Esophagus (tissue), 2 donors: ENCODE data around the gene OPCML. TPM values are rescaled to one million over a fixed set of nuclear protein-coding genes. Genes with fewer than 3 reads are reported as not detected.

Experiments used
- H3K27ac ChIP-seq, 2 donors: one replicate each; pipeline ENCODE4 v1.5.1; 2013; ENCODE audit warnings: low read depth in 2 of 2, mild to moderate bottlenecking in 2 of 2, inconsistent platforms in 1 of 2, low read length in 1 of 2, moderate library complexity in 1 of 2
- H3K27me3 ChIP-seq, 2 donors: one replicate each; pipeline ENCODE4 v1.6.1; 2013; ENCODE audit warnings: low read length in 2 of 2, control low read depth in 1 of 2, mild to moderate bottlenecking in 1 of 2; ENCODE audit not compliant: insufficient read depth in 2 of 2, control insufficient read depth in 1 of 2
- H3K36me3 ChIP-seq, 2 donors: one replicate each; pipeline ENCODE4 v1.6.1; 2013; ENCODE audit warnings: low read length in 1 of 2; ENCODE audit not compliant: control insufficient read depth in 2 of 2, insufficient read depth in 2 of 2
- H3K4me1 ChIP-seq, 2 donors: one replicate each; pipeline ENCODE4 v1.6.1; 2013; ENCODE audit warnings: low read length in 1 of 2; ENCODE audit not compliant: control insufficient read depth in 2 of 2, insufficient read depth in 2 of 2
- H3K4me3 ChIP-seq, 2 donors: one replicate each; pipeline ENCODE4 v1.5.1; 2013; ENCODE audit warnings: low read length in 2 of 2, mild to moderate bottlenecking in 2 of 2, low read depth in 1 of 2, moderate library complexity in 1 of 2
- H3K9me3 ChIP-seq, 2 donors: one replicate each; pipeline ENCODE4 v1.6.1; 2013; ENCODE audit warnings: mild to moderate bottlenecking in 2 of 2, low read depth in 1 of 2, low read length in 1 of 2, moderate library complexity in 1 of 2; ENCODE audit not compliant: control insufficient read depth in 2 of 2, insufficient read depth in 1 of 2
- WGBS, 2 donors: extraction: QIAGEN DNeasy Blood & Tissue Kit; methylation state at CpG; one replicate each; pipeline ENCODE4 v1.1.7; 2013; 5-methylcytosine and 5-hydroxymethylcytosine counted together
- polyA plus RNA-seq, 2 donors: library from polyadenylated mRNA; stranded (reverse); fragments of 200-250 nt; gene quantifications; one replicate each; pipeline ENCODE4 v1.2.3, GENCODE V29; 2013
- donor health status: healthy with polysubstance abuse.
- donor health status: Bipolar disorder and iron deficiency.

Gene OPCML
- polyA plus RNA-seq, 2 donors, result 0.04 to 0.05 TPM

DNA sequence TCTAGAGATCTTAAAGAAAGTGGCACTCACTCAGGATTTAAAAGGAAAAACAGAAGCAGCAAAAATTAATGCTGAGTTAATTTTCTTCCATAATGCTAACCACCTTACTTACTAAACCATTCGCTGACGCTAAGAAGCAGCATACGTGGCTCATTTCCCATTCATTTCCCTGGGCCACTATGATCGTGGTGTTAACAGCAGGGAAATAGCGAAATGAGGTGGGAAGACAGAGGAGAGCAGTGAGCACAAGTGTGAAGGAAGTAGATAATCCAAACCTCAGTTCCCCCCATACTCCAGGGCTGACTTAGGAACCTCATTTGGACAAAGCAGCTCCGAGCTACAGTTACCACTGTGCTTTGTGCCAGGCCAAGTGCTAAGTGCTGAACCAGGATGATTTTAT is 723.2 kb downstream of the OPCML start:
- H3K27me3 ChIP-seq, result no peaks in the 10 kb centered on the region
- peaks cover 0 to 3% of the 10 kb centered on the region in 2 donors for H3K9me3 ChIP-seq
- no peak overlapping the region for H3K4me3 ChIP-seq
- 71 to 80% methylated on average over 6 of the region's 6 CpGs for WGBS, 2 donors
- no peaks in the 10 kb centered on the region for H3K36me3 ChIP-seq
- no peak overlapping the region for H3K27ac ChIP-seq
- no peaks in the 10 kb centered on the region for H3K4me1 ChIP-seq

GRCh38 chr11:132804258-132804657 is 728.0 kb downstream of the OPCML start:
- H3K9me3 ChIP-seq, result peaks cover 0 to 3% of the 10 kb centered on the region in 2 donors
- 86 to 94% methylated on average over 4 of the region's 4 CpGs for WGBS, 2 donors
- no peak overlapping the region for H3K4me3 ChIP-seq
- H3K4me1 ChIP-seq, result no peaks in the 10 kb centered on the region
- H3K27ac ChIP-seq, result no peak overlapping the region
- no peaks in the 10 kb centered on the region for H3K36me3 ChIP-seq
- no peaks in the 10 kb centered on the region for H3K27me3 ChIP-seq

- peaks cover 0 to 3% of the 10 kb centered on the region in 2 donors for H3K9me3 ChIP-seq
- no peaks in the 10 kb centered on the region for H3K4me1 ChIP-seq
- H3K4me3 ChIP-seq, result no peak overlapping the region
- no peak overlapping the region for H3K27ac ChIP-seq
- 71 to 80% methylated on average over 2 of the region's 2 CpGs for WGBS, 2 donors
- H3K27me3 ChIP-seq, result no peaks in the 10 kb centered on the region
- H3K36me3 ChIP-seq, result no peaks in the 10 kb centered on the region
Observed at GRCh38 chr11:132803436-132803835, 728.9 kb downstream of the OPCML start.

GRCh38 chr11:132802947-132803346 is 729.4 kb downstream of the OPCML start:
- Histone ChIP-seq H3K9me3 (peaks cover 0 to 3% of the 10 kb centered on the region in 2 donors), H3K4me1 (no peaks in the 10 kb centered on the region), H3K27me3 (no peaks in the 10 kb centered on the region), H3K4me3 (no peak overlapping the region), H3K36me3 (no peaks in the 10 kb centered on the region), H3K27ac (no peak overlapping the region)
- WGBS, 2 donors, result 63 to 72% methylated on average over 4 of the region's 4 CpGs

DNA sequence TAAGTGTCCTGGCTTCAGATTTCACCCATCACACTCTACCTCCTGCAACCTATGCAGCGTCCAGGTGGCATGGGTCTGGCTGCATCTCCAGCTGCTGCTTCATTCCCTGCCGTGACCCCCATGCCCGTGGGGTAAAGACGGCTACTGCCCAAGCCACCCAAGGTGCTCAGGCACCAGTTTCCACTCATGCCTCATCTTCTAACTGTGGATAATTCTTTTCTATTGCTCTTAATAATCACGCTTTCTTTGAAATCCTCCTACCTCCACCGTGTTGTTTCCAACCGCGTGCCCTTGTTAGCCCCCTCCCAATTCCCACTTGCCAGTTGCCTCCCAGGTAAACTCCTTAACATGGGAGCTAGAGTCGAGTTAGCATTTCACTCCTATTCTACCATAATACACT is 738.5 kb downstream of the OPCML start:
- H3K4me3 ChIP-seq, result no peak overlapping the region
- whole genome bisulfite sequencing, 2 donors, result 74% methylated on average over 9 of the region's 9 CpGs
- H3K27ac ChIP-seq, result no peak overlapping the region
- peaks cover 4 to 5% of the 10 kb centered on the region in 2 donors for H3K9me3 ChIP-seq
- no peaks in the 10 kb centered on the region for H3K4me1 ChIP-seq
- no peaks in the 10 kb centered on the region for H3K36me3 ChIP-seq
- H3K27me3 ChIP-seq, result no peaks in the 10 kb centered on the region

DNA sequence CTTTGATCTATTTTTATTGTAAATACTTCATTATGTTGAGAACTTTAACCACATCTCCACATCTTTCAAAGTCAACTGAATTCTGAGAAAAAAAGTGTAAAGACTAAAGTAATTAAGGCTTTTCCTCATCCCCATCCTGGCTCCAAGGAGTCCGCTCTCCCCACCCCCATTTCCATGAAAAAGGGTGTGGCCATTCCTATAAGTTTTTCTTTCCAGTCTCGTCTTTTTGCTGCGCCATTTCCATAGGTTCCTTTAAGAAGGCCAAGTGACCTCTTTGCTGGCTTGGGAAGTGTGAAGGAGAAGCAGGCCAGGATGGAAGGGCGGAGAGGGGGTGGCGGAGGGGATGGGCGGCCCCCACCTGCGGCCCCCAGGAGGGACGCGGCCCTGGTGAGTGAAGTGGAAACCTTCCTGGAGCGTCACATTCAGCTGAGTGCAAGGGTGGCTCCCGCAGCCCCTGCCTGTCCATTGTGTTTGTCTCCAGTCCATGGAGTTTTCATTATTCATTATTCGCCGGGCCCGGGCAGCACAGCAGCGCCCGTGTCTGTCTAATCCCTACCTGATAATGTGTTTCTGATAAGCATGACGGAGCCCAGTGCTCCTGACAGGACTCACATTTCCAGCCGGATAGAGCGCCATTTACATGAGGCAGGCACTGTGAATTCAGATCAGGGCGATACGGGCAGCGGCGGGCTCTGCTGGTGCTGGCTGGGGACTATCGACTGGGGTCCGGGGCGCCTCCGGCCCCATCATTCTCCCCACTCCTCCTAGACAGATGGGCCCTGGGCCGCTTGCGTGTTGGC is 739.8 kb downstream of the OPCML start:
- Histone ChIP-seq H3K4me3 (no peak overlapping the region), H3K9me3 (peaks cover 4 to 5% of the 10 kb centered on the region in 2 donors), H3K4me1 (no peaks in the 10 kb centered on the region), H3K27me3 (no peaks in the 10 kb centered on the region), H3K27ac (no peak overlapping the region), H3K36me3 (no peaks in the 10 kb centered on the region)
- 54 to 62% methylated on average over 29 of the region's 29 CpGs for WGBS, 2 donors

- no peak overlapping the region for H3K27ac ChIP-seq
- no peak overlapping the region for H3K4me3 ChIP-seq
- no peaks in the 10 kb centered on the region for H3K4me1 ChIP-seq
- 72 to 77% methylated on average over 7 of the region's 7 CpGs for WGBS, 2 donors
- no peaks in the 10 kb centered on the region for H3K36me3 ChIP-seq
- H3K27me3 ChIP-seq, result no peaks in the 10 kb centered on the region
- peaks cover 4 to 5% of the 10 kb centered on the region in 2 donors for H3K9me3 ChIP-seq
Observed at GRCh38 chr11:132790971-132791370, 741.3 kb downstream of the OPCML start.

- Histone ChIP-seq H3K9me3 (peaks cover 4 to 5% of the 10 kb centered on the region in 2 donors), H3K36me3 (no peaks in the 10 kb centered on the region), H3K4me3 (no peak overlapping the region), H3K27me3 (no peaks in the 10 kb centered on the region), H3K4me1 (no peaks in the 10 kb centered on the region), H3K27ac (no peak overlapping the region)
- 88 to 89% methylated on average over 5 of the region's 5 CpGs for WGBS, 2 donors
Observed at GRCh38 chr11:132790466-132790865, 741.8 kb downstream of the OPCML start.

DNA sequence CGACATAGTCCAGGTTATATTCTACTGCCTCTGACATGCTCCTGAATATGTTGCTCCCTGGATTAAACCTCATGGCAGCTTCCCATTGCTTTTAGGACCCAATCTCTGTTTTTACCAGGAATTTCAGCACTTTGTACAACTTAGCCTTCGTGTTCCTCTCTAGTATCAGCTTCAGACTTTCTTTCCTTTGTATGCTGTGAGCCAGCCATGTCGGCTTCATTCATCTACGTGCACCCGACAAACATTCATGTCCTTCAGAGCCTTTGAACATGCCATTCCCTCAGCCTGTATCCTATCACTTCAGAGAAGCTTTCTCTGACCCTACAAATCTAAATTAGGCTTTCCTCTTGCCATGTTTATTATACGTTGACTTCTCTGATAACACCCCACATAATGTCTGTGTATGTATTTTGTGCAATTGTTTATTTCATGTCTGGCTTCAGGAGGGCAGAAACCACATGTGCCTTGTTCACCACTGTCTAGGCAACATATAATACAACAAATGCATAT is 743.4 kb downstream of the OPCML start:
- Histone ChIP-seq H3K27me3 (no peaks in the 10 kb centered on the region), H3K27ac (no peak overlapping the region), H3K4me3 (no peak overlapping the region), H3K4me1 (no peaks in the 10 kb centered on the region), H3K9me3 (peaks cover 4 to 5% of the 10 kb centered on the region in 2 donors), H3K36me3 (no peaks in the 10 kb centered on the region)
- WGBS, 2 donors, result 60 to 63% methylated on average over 6 of the region's 6 CpGs

GRCh38 chr11:132785878-132786277 is 746.4 kb downstream of the OPCML start:
- Histone ChIP-seq H3K4me1 (no peaks in the 10 kb centered on the region), H3K4me3 (no peak overlapping the region), H3K27ac (no peak overlapping the region), H3K36me3 (no peaks in the 10 kb centered on the region), H3K9me3 (no peaks in the 10 kb centered on the region), H3K27me3 (no peaks in the 10 kb centered on the region)
- WGBS, 2 donors, result 52 to 56% methylated on average over 4 of the region's 4 CpGs
